ENCODE results near the gene SDK1. TPM values are rescaled to one million over a fixed set of nuclear protein-coding genes. Genes with fewer than 3 reads are reported as not detected.

The SDK1 gene
- total RNA-seq, 2 donors from 2014 or later: 19.8 to 32.4 TPM

- no peaks in the 10 kb centered on the region for H3K36me3 ChIP-seq (replicated peaks in 1 of 2; ENCODE audit: insufficient read depth in 1 of 2, low read depth in 2 of 2)
- 83 to 97% methylated on average over 14 of the region's 14 CpGs for WGBS, 2 donors
- no peak overlapping the region for H3K27ac ChIP-seq
- no peak for TF ChIP-seq POLR2A (IDR thresholded peaks at IDR 0.05)
- TF ChIP-seq CTCF (IDR thresholded peaks at IDR 0.05): no peak
- no peak overlapping the region for H3K4me3 ChIP-seq
- no peaks in the 10 kb centered on the region for H3K27me3 ChIP-seq
- no peaks in the 10 kb centered on the region for H3K4me1 ChIP-seq
- intact Hi-C loops (cut with DNase I): no loop called here
- no peak for ATAC-seq
- DNase-seq: no peak
- no peaks in the 10 kb centered on the region for H3K9me3 ChIP-seq
Observed at GRCh38 chr7:4030346-4030950, 729.4 kb downstream of the SDK1 start.

- Histone ChIP-seq H3K4me3 (no peak overlapping the region), H3K36me3 (replicated peaks in 1 of 2; ENCODE audit: insufficient read depth in 1 of 2, low read depth in 2 of 2) (no peaks in the 10 kb centered on the region), H3K9me3 (no peaks in the 10 kb centered on the region), H3K4me1 (no peaks in the 10 kb centered on the region), H3K27me3 (no peaks in the 10 kb centered on the region), H3K27ac (no peak overlapping the region)
- ATAC-seq (no peak), DNase-seq (no peak)
- TF ChIP-seq CTCF (IDR thresholded peaks at IDR 0.05) (no peak), POLR2A (IDR thresholded peaks at IDR 0.05) (no peak)
- intact Hi-C loops (cut with DNase I): no loop called here
- WGBS, 2 donors: 80 to 87% methylated on average over 12 of the region's 12 CpGs
Observed at GRCh38 chr7:4033996-4034395, 732.9 kb downstream of the SDK1 start.

GRCh38 chr7:4037308-4037707 lies 736.3 kb downstream of the SDK1 start:
- no peak for ATAC-seq
- intact Hi-C loops (cut with DNase I): no loop called here
- no peak for DNase-seq
- H3K9me3 ChIP-seq: no peaks in the 10 kb centered on the region
- no peak overlapping the region for H3K4me3 ChIP-seq
- H3K4me1 ChIP-seq: no peaks in the 10 kb centered on the region
- H3K36me3 ChIP-seq (replicated peaks in 1 of 2; ENCODE audit: insufficient read depth in 1 of 2, low read depth in 2 of 2): no peaks in the 10 kb centered on the region
- TF ChIP-seq POLR2A (IDR thresholded peaks at IDR 0.05) (no peak), CTCF (IDR thresholded peaks at IDR 0.05) (no peak)
- no peak overlapping the region for H3K27ac ChIP-seq
- no peaks in the 10 kb centered on the region for H3K27me3 ChIP-seq
- 95 to 100% methylated on average over 4 of the region's 4 CpGs for WGBS, 2 donors

- no peak for DNase-seq
- no peak for ATAC-seq
- TF ChIP-seq POLR2A (IDR thresholded peaks at IDR 0.05): no peak
- TF ChIP-seq CTCF (IDR thresholded peaks at IDR 0.05): no peak
- Histone ChIP-seq H3K4me1 (no peaks in the 10 kb centered on the region), H3K4me3 (no peak overlapping the region), H3K27ac (no peak overlapping the region), H3K36me3 (replicated peaks in 1 of 2; ENCODE audit: insufficient read depth in 1 of 2, low read depth in 2 of 2) (no peaks in the 10 kb centered on the region), H3K9me3 (no peaks in the 10 kb centered on the region), H3K27me3 (no peaks in the 10 kb centered on the region)
- WGBS, 2 donors: 82 to 83% methylated on average over 4 of the region's 4 CpGs
- intact Hi-C loops (cut with DNase I): no loop called here
Observed at GRCh38 chr7:4037877-4038276, 736.8 kb downstream of the SDK1 start.

Data from body of pancreas (tissue), 4 donors.